Fibroblast of mammary gland (primary cell): ENCODE data around the gene ANG.
"Not testable (repeated sequence)": the region's sequence is repeated elsewhere in the genome, so short reads cannot be mapped to it uniquely, and the experiment has no call there.

Experiments used
- DNase-seq: peaks from one replicate; pipeline ENCODE4 v3.0.0-alpha.2; 2010; ENCODE audit warnings: low read depth
- H3K4me3 ChIP-seq: 2 replicates; pipeline ENCODE4 v1.5.1; 2011; ENCODE audit warnings: low read depth, mild to moderate bottlenecking, low read length, moderate library complexity; ENCODE audit not compliant: control insufficient read depth
- CTCF ChIP-seq: conservative IDR thresholded peaks from 2 replicates; pipeline ENCODE4 v1.5.1; 2011; ENCODE audit warnings: low read depth, low read length, inconsistent platforms; ENCODE audit not compliant: control insufficient read depth, insufficient read depth

ANG gene

DNA sequence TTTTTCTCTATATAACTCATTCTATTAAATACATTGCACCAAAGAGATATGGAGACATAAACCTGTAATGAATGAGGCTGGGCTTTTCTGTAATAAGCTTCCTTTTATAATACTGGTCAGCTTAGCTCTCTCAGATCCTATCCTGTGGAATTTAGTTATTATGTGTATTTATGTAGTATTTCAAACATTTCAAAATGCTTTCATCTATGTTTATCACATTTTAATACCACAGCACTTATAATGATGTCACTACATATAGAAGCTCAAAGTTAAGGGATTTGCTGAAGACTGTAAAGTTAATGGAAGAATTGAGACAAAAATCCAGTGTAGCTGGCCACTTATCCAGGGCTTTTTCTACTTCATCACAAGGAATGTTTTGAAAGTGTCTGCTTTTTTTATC, 11.4 kb downstream of the ANG start:
- no peak overlapping the region for H3K4me3 ChIP-seq
- no peak for TF ChIP-seq CTCF
- DNase-seq = no peak

DNA sequence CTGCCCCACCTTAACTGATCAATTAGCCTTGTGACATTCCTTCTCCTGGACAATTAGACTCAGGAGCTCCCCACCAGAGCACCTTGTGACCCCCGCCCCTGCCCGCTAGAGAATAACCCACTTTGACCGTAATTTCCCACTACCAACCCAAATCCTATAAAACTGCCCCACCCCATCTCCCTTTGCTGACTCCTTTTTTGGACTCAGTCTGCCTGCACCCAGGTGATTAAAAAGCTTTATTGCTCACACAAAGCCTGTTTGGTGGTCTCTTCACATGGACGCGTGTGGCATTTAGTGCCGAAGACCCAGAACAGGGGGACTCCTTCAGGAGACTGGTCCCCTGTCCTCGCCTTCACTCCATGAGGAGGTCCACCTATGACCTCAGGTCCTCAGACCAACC, 12.4 kb downstream of the ANG start:
- DNase-seq, H3K4me3 ChIP-seq: not testable (repeated sequence)

- DNase-seq = no peak
- H3K4me3 ChIP-seq = no peak overlapping the region
- no peak for TF ChIP-seq CTCF
These were observed 18.2 kb downstream of the ANG start for GRCh38 chr14:20706657-20707355.

DNA sequence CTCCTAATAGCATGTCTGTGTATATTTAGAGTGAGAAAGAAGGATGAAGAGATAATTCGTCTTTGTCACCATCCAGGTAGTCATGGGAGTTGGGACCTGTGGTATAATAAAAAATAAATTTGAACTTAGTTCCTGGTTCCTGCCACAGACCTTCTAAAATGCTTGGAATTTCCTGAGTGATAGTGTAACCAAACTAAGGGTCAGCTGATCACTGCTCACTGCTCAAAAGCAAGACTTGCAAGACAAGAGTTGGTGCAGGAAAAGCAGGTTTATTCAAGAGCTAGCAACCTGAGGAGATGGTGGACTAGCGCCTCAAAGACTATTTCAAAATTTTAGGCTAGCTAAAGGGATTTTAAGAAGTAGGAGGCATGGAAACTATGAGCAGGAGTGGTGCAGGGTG, 19.1 kb downstream of the ANG start:
- DNase-seq = no peak
- no peak overlapping the region for H3K4me3 ChIP-seq
- no peak for TF ChIP-seq CTCF

- no peak for TF ChIP-seq CTCF
- DNase-seq = no peak
- H3K4me3 ChIP-seq = no peak overlapping the region
These were observed 22.7 kb downstream of the ANG start for GRCh38 chr14:20711261-20711660.

GRCh38 chr14:20711685-20712084, 23.1 kb downstream of the ANG start:
- no peak overlapping the region for H3K4me3 ChIP-seq
- no peak for TF ChIP-seq CTCF
- DNase-seq = no peak

- peak; percentile 4 for DNase-seq
- no peak overlapping the region for H3K4me3 ChIP-seq
- TF ChIP-seq CTCF = no peak
These were observed 24.3 kb downstream of the ANG start for GRCh38 chr14:20712904-20713303.
